OCI-LY7 (cell line): ENCODE measurements around the gene MLST8. TPM values are rescaled to one million over a fixed set of nuclear protein-coding genes. Genes with fewer than 3 reads are reported as not detected.
A peak's percentile ranks its signal among the peaks of the same experiment; 100 is the strongest.

Source experiments
- BruUV-seq: library from RNA; stranded (reverse); fragments of 400-500 nt; replicated peaks from 2 replicates; lab custom pipeline; 2021; lab: Mats Ljungman, UMichigan
- CTCF ChIA-PET: fragments of 300-600 bp; sonication (Branson Sonifier 250); formaldehyde crosslinking; loops from one replicate; lab custom pipeline; 2022; ENCODE audit warnings: antibody characterized with exemption; ENCODE audit not compliant: unreplicated experiment; lab: Charles Lee
- POLR2A ChIA-PET: fragments of 300-600 bp; sonication (Branson Sonifier 250); formaldehyde crosslinking; loops from one replicate; lab custom pipeline; 2022; ENCODE audit warnings: antibody characterized with exemption; lab: Charles Lee
- DNase-seq: peaks from one replicate; pipeline ENCODE4 v3.0.0-alpha.2; 2015; ENCODE audit warnings: low spot score
- H2AFZ ChIP-seq: fragments of 200-600 bp; sonication (generic), shearing (Covaris generic); 2 replicates; pipeline ENCODE4 v1.6.1; 2014; ENCODE audit warnings: mild to moderate bottlenecking, antibody characterized with exemption, low read length, moderate library complexity
- H3K27ac ChIP-seq: fragments of 200-600 bp; sonication (generic); 2 replicates; pipeline ENCODE4 v1.5.1; 2014; ENCODE audit warnings: mixed run types, low read depth, mild to moderate bottlenecking, moderate library complexity, low read length, inconsistent platforms; ENCODE audit not compliant: poor library complexity, severe bottlenecking
- H3K36me3 ChIP-seq: fragments of 200-600 bp; sonication (generic); 2 replicates; pipeline ENCODE4 v1.6.1; 2014; ENCODE audit warnings: mild to moderate bottlenecking, antibody characterized with exemption, low read length, moderate library complexity, mixed read lengths; ENCODE audit not compliant: insufficient read depth
- H3K4me1 ChIP-seq: fragments of 200-600 bp; sonication (generic); 2 replicates; pipeline ENCODE4 v1.5.1; 2014; ENCODE audit warnings: mild to moderate bottlenecking, low read length; ENCODE audit not compliant: insufficient read depth, poor library complexity, severe bottlenecking
- H3K4me2 ChIP-seq: fragments of 200-600 bp; sonication (generic); 2 replicates; pipeline ENCODE4 v1.6.1; 2014; ENCODE audit warnings: mild to moderate bottlenecking, low read length
- H3K4me3 ChIP-seq: fragments of 200-600 bp; sonication (generic); 2 replicates; pipeline ENCODE4 v1.5.1; 2014; ENCODE audit warnings: mild to moderate bottlenecking, low read depth, low read length; ENCODE audit not compliant: poor library complexity, severe bottlenecking
- H3K79me2 ChIP-seq: fragments of 200-600 bp; sonication (generic); 2 replicates; pipeline ENCODE4 v1.6.1; 2016; ENCODE audit warnings: low read depth, mild to moderate bottlenecking, low read length, moderate library complexity, mixed read lengths; ENCODE audit not compliant: insufficient read depth
- H3K9me2 ChIP-seq: fragments of 200-600 bp; sonication (generic); 2 replicates; pipeline ENCODE4 v1.6.1; 2016; ENCODE audit warnings: mild to moderate bottlenecking, low read length, mixed read lengths; ENCODE audit not compliant: insufficient read depth
- H3K9me3 ChIP-seq: fragments of 200-600 bp; sonication (generic); 2 replicates; pipeline ENCODE4 v1.6.1; 2014; ENCODE audit warnings: mild to moderate bottlenecking, mixed run types, low read length, mixed read lengths
- H4K20me1 ChIP-seq: fragments of 200-600 bp; sonication (generic); 2 replicates; pipeline ENCODE4 v1.6.1; 2014; ENCODE audit warnings: mild to moderate bottlenecking, antibody characterized with exemption, low read length, moderate library complexity, mixed read lengths; ENCODE audit not compliant: insufficient read depth
- CTCF ChIP-seq: fragments of 200-600 bp; sonication (generic); conservative IDR thresholded peaks from 2 replicates; pipeline ENCODE4 v1.5.1; 2014; ENCODE audit warnings: mild to moderate bottlenecking, antibody characterized with exemption, low read length, moderate library complexity, mixed read lengths
- EZH2phosphoT487 ChIP-seq: fragments of 200-600 bp; sonication (generic); IDR thresholded peaks from 2 replicates; pipeline ENCODE4 v1.6.1; 2018; ENCODE audit warnings: low read depth, borderline replicate concordance, mild to moderate bottlenecking, mixed run types, antibody characterized with exemption, low read length, moderate library complexity, mixed read lengths
- intact Hi-C: fragments of 100-400 bp; cut with micrococcal nuclease; formaldehyde crosslinking; loops from one replicate; pipeline ENCODE4 v1.10.0; 2022; ENCODE audit not compliant: unreplicated experiment
- total RNA-seq, 2 experiments: library from RNA; depleted of rRNA in 1 of 2; stranded (reverse); fragments of >200 nt in 1 of 2; shearing (Covaris generic) in 1 of 2; gene quantifications; 2 replicates each; pipeline ENCODE4 v1.2.3, GENCODE V29; 2014 to 2022

Gene MLST8
- total RNA-seq, 2 experiments from 2014 or later: 65.4 to 71.3 TPM

- TF ChIP-seq CTCF (no peak), EZH2phosphoT487 (no peak)
- Histone ChIP-seq H3K4me3 (no peak overlapping the region), H3K4me1 (peaks cover 17% of the 10 kb centered on the region), H3K9me3 (no peaks in the 10 kb centered on the region), H3K79me2 (peaks cover 23% of the 10 kb centered on the region), H2AFZ (no peak overlapping the region), H4K20me1 (no peaks in the 10 kb centered on the region), H3K4me2 (no peak overlapping the region), H3K36me3 (peaks cover 76% of the 10 kb centered on the region), H3K27ac (peak overlapping the region; percentile 68), H3K9me2 (no peaks in the 10 kb centered on the region)
- intact Hi-C loops: no loop called here
- BruUV-seq: no TSS peak
- POLR2A ChIA-PET: interaction anchor here (0.5 to 1.7 kb wide), 2 partner anchors 11 to 231 kb away, joined by 5 to 6 read pairs; no protein-coding TSS in a partner anchor
- CTCF ChIA-PET: no interaction called here
- DNase-seq: no peak
Measured at GRCh38 chr16:2252806-2253148, 47.5 kb downstream of the MLST8 start.

GRCh38 chr16:2253293-2253692 lies 48.0 kb downstream of the MLST8 start:
- POLR2A ChIA-PET: interaction anchor here (0.5 kb wide), 1 partner anchor 231 kb away, joined by 5 read pairs; no protein-coding TSS in a partner anchor
- no peak for DNase-seq
- TSS peak; percentile 63 for BruUV-seq
- Histone ChIP-seq H3K27ac (no peak overlapping the region), H4K20me1 (0 out of 2 replicates have a peak, but pooled peaks cover 3% of the 10 kb centered on the region), H3K9me3 (no peaks in the 10 kb centered on the region), H3K9me2 (no peaks in the 10 kb centered on the region), H2AFZ (no peak overlapping the region), H3K36me3 (peaks cover 81% of the 10 kb centered on the region), H3K79me2 (peaks cover 28% of the 10 kb centered on the region), H3K4me1 (peaks cover 17% of the 10 kb centered on the region), H3K4me3 (no peak overlapping the region), H3K4me2 (no peak overlapping the region)
- intact Hi-C loops: no loop called here
- TF ChIP-seq CTCF (no peak), EZH2phosphoT487 (no peak)
- CTCF ChIA-PET: no interaction called here

GRCh38 chr16:2256531-2257140 lies 51.4 kb downstream of the MLST8 start:
- Histone ChIP-seq H3K4me1 (peaks cover 8% of the 10 kb centered on the region), H3K79me2 (peaks cover 23% of the 10 kb centered on the region; the same call in 1 of the 2 replicates), H4K20me1 (0 out of 2 replicates have a peak, but pooled peaks cover 6% of the 10 kb centered on the region), H3K4me3 (no peak overlapping the region), H3K4me2 (no peak overlapping the region), H3K9me3 (no peaks in the 10 kb centered on the region), H3K9me2 (no peaks in the 10 kb centered on the region), H2AFZ (no peak overlapping the region), H3K27ac (no peak overlapping the region), H3K36me3 (peaks cover 98% of the 10 kb centered on the region)
- BruUV-seq: no TSS peak
- TF ChIP-seq EZH2phosphoT487 (no peak), CTCF (no peak)
- intact Hi-C loops: no loop called here
- DNase-seq: no peak
- ChIA-PET CTCF (no interaction called here), POLR2A (no interaction called here)
